ENCODE results near the gene UBQLN1. TPM values are rescaled to one million over a fixed set of nuclear protein-coding genes. Genes with fewer than 3 reads are reported as not detected.

UBQLN1 gene
- total and polyA plus RNA-seq, 9 of the 15 experiments (the other 6 are each of a cell fraction or from before 2014, with no cell fraction given), result 7.5 to 120 (median 52.8) TPM

DNA sequence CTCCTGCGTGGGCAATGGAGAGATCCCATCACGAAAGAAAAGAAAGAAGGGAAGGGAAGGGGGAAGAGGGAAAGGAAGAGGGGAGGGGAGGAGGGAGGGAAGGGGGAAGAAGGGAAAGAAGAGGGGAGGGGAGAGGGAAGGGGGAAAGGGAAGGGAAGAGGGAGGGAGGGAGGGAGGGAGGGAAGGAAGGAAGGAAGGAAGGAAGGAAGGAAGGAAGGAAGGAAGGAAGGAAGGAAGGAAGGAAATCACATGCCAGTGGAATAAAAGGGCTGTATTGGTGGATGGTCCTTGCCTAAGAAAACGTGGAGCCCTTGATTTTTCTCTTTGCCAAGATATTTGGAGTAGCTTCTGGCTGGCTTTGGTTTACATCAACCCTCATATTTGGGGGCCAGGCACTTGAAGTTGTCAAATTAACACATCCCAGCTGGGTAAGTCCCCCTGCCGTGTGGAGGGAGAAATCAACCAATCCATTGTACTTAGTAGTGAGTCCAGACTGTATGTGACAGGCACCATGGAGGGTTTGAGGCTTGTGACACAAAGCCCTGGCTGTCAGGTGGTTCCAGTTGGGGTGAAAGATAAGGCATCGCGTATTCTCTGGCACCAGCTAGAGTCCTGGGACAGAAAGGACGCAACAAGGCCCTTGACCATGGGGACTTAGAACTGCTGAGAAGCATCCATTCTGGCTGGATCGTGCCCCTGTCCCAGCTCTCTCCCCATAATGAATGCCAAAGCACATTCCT is 61.1 kb downstream of the UBQLN1 start (continued):
- no peak for TF ChIP-seq ZNF398 (CRISPR knock-in tag; IDR thresholded peaks at IDR 0.05)
- TF ChIP-seq SRF (CRISPR knock-in tag; IDR thresholded peaks at IDR 0.05), result no peak
- no peak for TF ChIP-seq GATAD2A (IDR thresholded peaks at IDR 0.05)

- peaks cover 24% of the 10 kb centered on the region; the same call in 1 of the 3 replicates for H3K36me3 ChIP-seq (ENCODE audit: control insufficient read depth, insufficient read depth, low read length)
- no peak overlapping the region for H3K9ac ChIP-seq (ENCODE audit: insufficient read depth in 1 of 2, low read depth in 2 of 2, low read length in 2 of 2)
- intact Hi-C loops (cut with micrococcal nuclease), result no loop called here
- no peak for DNase-seq (ENCODE audit: extremely low read depth in 1 of 4, low spot score in 3 of 4)
- WGBS (ENCODE audit: insufficient coverage, low coverage, missing lambda C conversion rate), result 91% methylated on average over 4 of the region's 4 CpGs
- H3K79me2 ChIP-seq (ENCODE audit: control insufficient read depth, insufficient read depth, low read length), result no peaks in the 10 kb centered on the region
- FAIRE-seq, result no peak
- TF ChIP-seq TAF7 (tag; IDR thresholded peaks at IDR 0.05) (no peak), BMI1 (IDR thresholded peaks at IDR 0.05; ENCODE audit: low read length) (no peak), CC2D1A (IDR thresholded peaks at IDR 0.05) (no peak)
- TF ChIP-seq, protein P1, sequence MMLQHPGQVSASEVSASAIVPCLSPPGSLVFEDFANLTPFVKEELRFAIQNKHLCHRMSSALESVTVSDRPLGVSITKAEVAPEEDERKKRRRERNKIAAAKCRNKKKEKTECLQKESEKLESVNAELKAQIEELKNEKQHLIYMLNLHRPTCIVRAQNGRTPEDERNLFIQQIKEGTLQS (IDR thresholded peaks at IDR 0.05), result no peak
- TF ChIP-seq, protein P1 (CRISPR knock-in tag; conservative IDR thresholded peaks at IDR 0.05), result no peak
- TF ChIP-seq, protein P2, sequence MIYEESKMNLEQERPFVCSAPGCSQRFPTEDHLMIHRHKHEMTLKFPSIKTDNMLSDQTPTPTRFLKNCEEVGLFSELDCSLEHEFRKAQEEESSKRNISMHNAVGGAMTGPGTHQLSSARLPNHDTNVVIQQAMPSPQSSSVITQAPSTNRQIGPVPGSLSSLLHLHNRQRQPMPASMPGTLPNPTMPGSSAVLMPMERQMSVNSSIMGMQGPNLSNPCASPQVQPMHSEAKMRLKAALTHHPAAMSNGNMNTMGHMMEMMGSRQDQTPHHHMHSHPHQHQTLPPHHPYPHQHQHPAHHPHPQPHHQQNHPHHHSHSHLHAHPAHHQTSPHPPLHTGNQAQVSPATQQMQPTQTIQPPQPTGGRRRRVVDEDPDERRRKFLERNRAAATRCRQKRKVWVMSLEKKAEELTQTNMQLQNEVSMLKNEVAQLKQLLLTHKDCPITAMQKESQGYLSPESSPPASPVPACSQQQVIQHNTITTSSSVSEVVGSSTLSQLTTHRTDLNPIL (CRISPR knock-in tag; IDR thresholded peaks at IDR 0.05), result no peak
- no peak overlapping the region for H3K4me3 ChIP-seq
- no peak overlapping the region for H3K4me2 ChIP-seq (ENCODE audit: insufficient read depth, low read length)
- no peaks in the 10 kb centered on the region for H3K9me1 ChIP-seq (ENCODE audit: control insufficient read depth, insufficient read depth, low read length)
- H3K27me3 ChIP-seq (ENCODE audit: control insufficient read depth in 2 of 2, insufficient read depth in 2 of 2, low read length in 2 of 2), result no peaks in the 10 kb centered on the region
- no peak overlapping the region for H2AFZ ChIP-seq (ENCODE audit: low read depth, low read length)
- H4K20me1 ChIP-seq (replicated peaks; ENCODE audit: control insufficient read depth, insufficient read depth, low read length), result no peaks in the 10 kb centered on the region
- ChIA-PET CTCF (ENCODE audit: low intra/inter-chr PET ratio) (no interaction called here), POLR2A (interaction anchor here (1.5 kb wide), 1 partner anchor 10 kb away, joined by 4 read pairs; no protein-coding TSS in a partner anchor)
- peak; percentile 42; the same call in 1 of the 3 replicates for ATAC-seq
- no peaks in the 10 kb centered on the region; a peak in 1 of 5 replicates for H3K4me1 ChIP-seq (replicated peaks in 1 of 2; ENCODE audit: control insufficient read depth in 2 of 2, insufficient read depth in 2 of 2, low read length in 2 of 2)
- H3K27ac ChIP-seq (ENCODE audit: extremely low read depth, low read depth, low read length), result no peak overlapping the region
- no TSS peak for BruUV-seq (replicated peaks)
- no peaks in the 10 kb centered on the region for H3K9me3 ChIP-seq (replicated peaks; ENCODE audit: control insufficient read depth, insufficient read depth, low read depth, low read length)
- in situ Hi-C loops (cut with MboI), result no loop called here
Measured at GRCh38 chr9:83642793-83643192, 65.0 kb downstream of the UBQLN1 start.

All from K562 (cell line).